Choroid plexus epithelial cell (primary cell): ENCODE measurements around the gene STARD5.

Experiments
- DNase-seq: peaks from one replicate; pipeline ENCODE4 v3.0.0-alpha.2; 2010; ENCODE audit warnings: low read depth
- H3K4me3 ChIP-seq: 2 replicates; pipeline ENCODE4 v1.5.1; 2011; ENCODE audit warnings: low read depth, mild to moderate bottlenecking, control low read depth, low read length, moderate library complexity
- TF ChIP-seq, protein P1 (sequence below): conservative IDR thresholded peaks from 2 replicates; pipeline ENCODE4 v1.5.1; 2011; ENCODE audit warnings: low read depth, mild to moderate bottlenecking, control low read depth, inconsistent platforms, low read length, moderate library complexity

The STARD5 gene

GRCh38 chr15:81322676-81323253 is 1.2 kb downstream of the STARD5 start:
- DNase-seq = no peak
- H3K4me3 ChIP-seq = peak overlapping the region; percentile 94
- TF ChIP-seq, protein P1, sequence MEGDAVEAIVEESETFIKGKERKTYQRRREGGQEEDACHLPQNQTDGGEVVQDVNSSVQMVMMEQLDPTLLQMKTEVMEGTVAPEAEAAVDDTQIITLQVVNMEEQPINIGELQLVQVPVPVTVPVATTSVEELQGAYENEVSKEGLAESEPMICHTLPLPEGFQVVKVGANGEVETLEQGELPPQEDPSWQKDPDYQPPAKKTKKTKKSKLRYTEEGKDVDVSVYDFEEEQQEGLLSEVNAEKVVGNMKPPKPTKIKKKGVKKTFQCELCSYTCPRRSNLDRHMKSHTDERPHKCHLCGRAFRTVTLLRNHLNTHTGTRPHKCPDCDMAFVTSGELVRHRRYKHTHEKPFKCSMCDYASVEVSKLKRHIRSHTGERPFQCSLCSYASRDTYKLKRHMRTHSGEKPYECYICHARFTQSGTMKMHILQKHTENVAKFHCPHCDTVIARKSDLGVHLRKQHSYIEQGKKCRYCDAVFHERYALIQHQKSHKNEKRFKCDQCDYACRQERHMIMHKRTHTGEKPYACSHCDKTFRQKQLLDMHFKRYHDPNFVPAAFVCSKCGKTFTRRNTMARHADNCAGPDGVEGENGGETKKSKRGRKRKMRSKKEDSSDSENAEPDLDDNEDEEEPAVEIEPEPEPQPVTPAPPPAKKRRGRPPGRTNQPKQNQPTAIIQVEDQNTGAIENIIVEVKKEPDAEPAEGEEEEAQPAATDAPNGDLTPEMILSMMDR = no peak

DNA sequence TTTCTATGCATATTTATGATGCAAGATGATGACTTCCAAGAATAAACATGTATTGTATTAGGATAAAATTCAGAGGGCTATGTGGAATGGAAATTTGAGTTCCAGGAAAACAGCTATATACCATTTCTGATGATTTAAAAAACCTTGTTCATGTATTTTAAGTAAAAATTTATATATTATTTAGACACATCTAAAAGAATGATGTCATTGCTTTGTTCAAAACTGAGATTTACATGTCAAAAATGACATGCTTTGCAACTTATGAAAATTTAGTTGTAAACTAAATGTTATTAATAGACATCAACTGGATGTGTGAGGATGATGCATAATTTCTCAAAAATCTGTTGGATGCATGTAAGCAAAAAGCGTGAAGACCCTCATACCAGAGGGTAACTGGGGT is 2.3 kb downstream of the STARD5 start:
- TF ChIP-seq, protein P1 = no peak
- no peak overlapping the region for H3K4me3 ChIP-seq
- no peak for DNase-seq

DNA sequence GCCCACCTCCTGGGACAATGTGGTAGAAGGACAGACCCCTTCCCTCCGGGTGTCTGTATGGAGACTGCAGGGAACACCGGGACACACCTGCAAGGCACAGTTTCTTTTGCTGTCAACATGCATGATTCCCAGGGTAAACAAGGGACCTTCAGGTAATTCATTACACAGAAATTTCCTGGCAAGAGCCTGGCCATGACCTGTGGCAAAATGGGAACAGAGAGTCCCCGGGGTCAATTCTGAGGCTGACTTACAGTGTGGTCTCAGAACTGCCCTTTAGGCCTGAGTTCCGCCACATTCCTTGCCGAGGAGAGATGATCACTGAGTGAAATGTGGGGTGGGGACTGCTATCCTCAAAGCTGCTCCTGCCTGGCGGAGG is 6.3 kb downstream of the STARD5 start:
- no peak for DNase-seq
- TF ChIP-seq, protein P1 = no peak

GRCh38 chr15:81316267-81316666 is 7.7 kb downstream of the STARD5 start:
- TF ChIP-seq, protein P1 = no peak
- H3K4me3 ChIP-seq = no peak overlapping the region
- no peak for DNase-seq

More for the DNA sequence above, 6.3 kb downstream of the STARD5 start:
- no peak overlapping the region for H3K4me3 ChIP-seq

DNA sequence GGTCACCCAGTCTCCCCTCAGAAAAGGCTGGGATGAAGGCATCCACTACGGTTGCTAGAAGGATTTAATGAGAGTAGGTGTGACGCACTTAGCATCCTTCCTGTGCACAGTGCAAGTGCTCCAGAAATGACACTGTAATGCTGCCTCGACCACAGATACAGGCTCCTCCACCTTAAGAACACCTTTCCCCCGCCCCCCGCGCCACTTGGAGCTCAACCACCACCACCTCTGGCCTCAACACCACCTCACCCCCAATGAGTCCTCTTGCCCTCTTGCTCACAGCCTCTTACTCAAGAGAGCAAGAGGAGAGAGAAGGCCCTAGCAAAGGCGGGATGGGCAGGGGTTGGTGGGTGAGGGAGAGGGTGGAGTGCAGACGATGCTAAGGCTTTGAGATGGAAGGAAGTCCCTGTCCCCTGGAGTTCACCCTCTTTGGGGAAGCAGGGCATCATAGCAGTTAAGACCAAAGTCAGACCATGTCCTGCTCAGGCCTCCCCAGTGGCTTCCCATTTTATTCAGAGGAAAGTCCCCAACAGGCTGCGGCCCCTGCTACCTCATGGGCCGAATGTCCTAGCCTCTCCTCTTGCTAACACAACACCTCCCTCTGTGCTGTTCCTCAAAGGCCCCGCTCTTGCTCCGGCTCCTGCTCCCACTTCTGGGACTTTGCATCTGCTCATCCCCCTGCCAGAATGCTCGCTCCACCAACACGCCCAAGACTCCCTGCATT is 8.3 kb downstream of the STARD5 start:
- H3K4me3 ChIP-seq = no peak overlapping the region
- DNase-seq = no peak

DNA sequence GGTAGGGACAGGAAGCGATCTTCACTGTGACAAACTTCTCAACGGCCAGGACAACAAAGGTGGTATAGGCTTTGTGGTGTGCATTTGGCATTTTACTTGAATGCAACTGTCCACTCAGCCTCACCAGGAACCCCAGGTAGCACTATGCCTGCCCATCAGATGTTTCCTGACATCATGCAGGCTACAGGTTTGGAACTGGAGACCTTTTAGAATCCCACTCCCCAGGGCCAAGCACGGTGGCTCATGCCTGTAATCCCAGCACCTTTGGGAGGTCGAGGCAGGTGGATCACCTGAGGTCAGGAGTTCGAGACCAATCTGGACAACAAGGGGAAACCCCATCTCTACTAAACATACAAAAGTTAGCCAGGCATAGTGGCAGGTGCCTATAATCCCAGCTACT is 9.6 kb downstream of the STARD5 start:
- TF ChIP-seq, protein P1 = no peak
- H3K4me3 ChIP-seq = no peak overlapping the region
- DNase-seq = no peak

More for the DNA sequence above, 8.3 kb downstream of the STARD5 start:
- TF ChIP-seq, protein P1 = no peak

GRCh38 chr15:81313686-81314085 is 10.3 kb downstream of the STARD5 start:
- TF ChIP-seq, protein P1 = no peak
- DNase-seq = no peak

More at GRCh38 chr15:81313686-81314085, 10.3 kb downstream of the STARD5 start:
- H3K4me3 ChIP-seq = no peak overlapping the region
